ENCODE results near the gene PCDHGB5. TPM values are rescaled to one million over a fixed set of nuclear protein-coding genes. Genes with fewer than 3 reads are reported as not detected.

Gene PCDHGB5
- total RNA-seq, 2 experiments from 2014 or later, result 0.11 TPM; not detected in 1

DNA sequence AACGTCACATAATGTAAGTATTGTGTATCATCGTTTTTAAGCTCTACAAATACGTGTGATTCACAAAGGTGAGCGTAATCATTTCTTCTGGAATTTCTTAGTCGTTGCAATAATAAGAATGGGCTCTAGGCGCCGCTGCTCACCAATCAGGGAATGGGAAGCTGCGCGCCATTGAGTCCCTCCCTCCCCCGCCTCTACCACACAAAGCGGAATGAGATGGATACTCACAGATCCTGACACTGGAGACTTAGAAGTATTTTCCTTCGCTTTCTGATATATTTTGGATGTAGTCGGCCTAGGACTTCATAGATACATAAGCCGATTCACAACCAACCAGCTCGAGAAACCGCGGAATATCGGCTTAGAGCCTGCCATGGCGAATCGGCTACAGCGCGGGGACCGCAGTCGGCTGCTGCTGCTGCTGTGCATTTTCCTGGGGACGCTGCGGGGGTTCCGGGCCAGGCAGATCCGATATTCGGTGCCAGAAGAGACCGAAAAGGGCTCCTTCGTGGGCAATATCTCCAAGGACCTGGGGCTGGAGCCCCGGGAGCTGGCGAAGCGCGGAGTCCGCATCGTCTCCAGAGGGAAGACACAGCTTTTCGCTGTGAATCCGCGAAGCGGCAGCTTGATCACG is 23.2 kb downstream of the PCDHGB5 start, which contains the start of gene PCDHGA11:
Gene PCDHGA11, plus strand, starts transcription at position 197 of the 634 bp plus-strand sequence. Its CDS starts 177 bp downstream, at position 374.
- Mint-ChIP-seq H3K27me3 (peaks cover 72% of the 10 kb centered on the region), H3K36me3 (ENCODE audit: low read depth) (peaks cover 28% of the 10 kb centered on the region), H3K27ac (no peak within 1 kb of the TSS), H3K4me3 (peak within 1 kb of the TSS; percentile 74), H3K4me1 (ENCODE audit: low read depth) (peaks cover 8% of the 10 kb centered on the region), H3K9me3 (peaks cover 28% of the 10 kb centered on the region)
- ChIA-PET CTCF (interaction anchor here (0.6 to 6.5 kb wide), 41 partner anchors 8 to 234 kb away, joined by 3 to 71 read pairs (median 4); partner anchors contain the start of genes PCDHB9, PCDHGA1, PCDHGA10 and PCDHGA12), POLR2A (no interaction called here)
- TF ChIP-seq, protein P1, sequence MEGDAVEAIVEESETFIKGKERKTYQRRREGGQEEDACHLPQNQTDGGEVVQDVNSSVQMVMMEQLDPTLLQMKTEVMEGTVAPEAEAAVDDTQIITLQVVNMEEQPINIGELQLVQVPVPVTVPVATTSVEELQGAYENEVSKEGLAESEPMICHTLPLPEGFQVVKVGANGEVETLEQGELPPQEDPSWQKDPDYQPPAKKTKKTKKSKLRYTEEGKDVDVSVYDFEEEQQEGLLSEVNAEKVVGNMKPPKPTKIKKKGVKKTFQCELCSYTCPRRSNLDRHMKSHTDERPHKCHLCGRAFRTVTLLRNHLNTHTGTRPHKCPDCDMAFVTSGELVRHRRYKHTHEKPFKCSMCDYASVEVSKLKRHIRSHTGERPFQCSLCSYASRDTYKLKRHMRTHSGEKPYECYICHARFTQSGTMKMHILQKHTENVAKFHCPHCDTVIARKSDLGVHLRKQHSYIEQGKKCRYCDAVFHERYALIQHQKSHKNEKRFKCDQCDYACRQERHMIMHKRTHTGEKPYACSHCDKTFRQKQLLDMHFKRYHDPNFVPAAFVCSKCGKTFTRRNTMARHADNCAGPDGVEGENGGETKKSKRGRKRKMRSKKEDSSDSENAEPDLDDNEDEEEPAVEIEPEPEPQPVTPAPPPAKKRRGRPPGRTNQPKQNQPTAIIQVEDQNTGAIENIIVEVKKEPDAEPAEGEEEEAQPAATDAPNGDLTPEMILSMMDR (IDR thresholded peaks at IDR 0.05), result peak; percentile 76
- peak; percentile 69 for DNase-seq
- intact Hi-C loops (cut with micrococcal nuclease), result no loop called here
- peak; percentile 61 for ATAC-seq

DNA sequence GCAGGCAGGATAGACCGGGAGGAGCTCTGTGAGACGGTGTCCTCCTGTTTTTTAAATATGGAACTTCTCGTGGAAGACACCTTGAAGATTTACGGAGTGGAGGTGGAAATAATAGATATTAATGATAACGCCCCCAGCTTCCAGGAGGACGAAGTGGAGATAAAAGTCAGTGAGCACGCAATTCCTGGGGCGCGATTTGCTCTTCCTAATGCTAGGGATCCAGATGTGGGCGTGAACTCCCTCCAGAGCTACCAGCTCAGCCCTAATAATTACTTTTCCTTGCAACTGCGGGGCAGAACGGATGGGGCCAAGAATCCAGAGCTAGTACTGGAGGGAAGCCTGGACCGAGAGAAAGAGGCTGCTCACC is 23.7 kb downstream of the PCDHGB5 start:
- peaks cover 28% of the 10 kb centered on the region for H3K9me3 Mint-ChIP-seq
- H3K4me1 Mint-ChIP-seq (ENCODE audit: low read depth), result peaks cover 8% of the 10 kb centered on the region
- ChIA-PET CTCF (interaction anchor here (0.8 to 6.5 kb wide), 39 partner anchors 8 to 566 kb away, joined by 3 to 71 read pairs (median 4); partner anchors contain the start of genes PCDHA10, PCDHB9, PCDHGA1 and PCDHGA10), POLR2A (no interaction called here)
- TF ChIP-seq, protein P1 (IDR thresholded peaks at IDR 0.05), result no peak
- intact Hi-C loops (cut with micrococcal nuclease), result no loop called here
- ATAC-seq (no peak), DNase-seq (no peak)
- peaks cover 73% of the 10 kb centered on the region for H3K27me3 Mint-ChIP-seq
- peaks cover 28% of the 10 kb centered on the region for H3K36me3 Mint-ChIP-seq (ENCODE audit: low read depth)
- H3K4me3 Mint-ChIP-seq, result peak overlapping the region; percentile 74
- H3K27ac Mint-ChIP-seq, result no peak overlapping the region

DNA sequence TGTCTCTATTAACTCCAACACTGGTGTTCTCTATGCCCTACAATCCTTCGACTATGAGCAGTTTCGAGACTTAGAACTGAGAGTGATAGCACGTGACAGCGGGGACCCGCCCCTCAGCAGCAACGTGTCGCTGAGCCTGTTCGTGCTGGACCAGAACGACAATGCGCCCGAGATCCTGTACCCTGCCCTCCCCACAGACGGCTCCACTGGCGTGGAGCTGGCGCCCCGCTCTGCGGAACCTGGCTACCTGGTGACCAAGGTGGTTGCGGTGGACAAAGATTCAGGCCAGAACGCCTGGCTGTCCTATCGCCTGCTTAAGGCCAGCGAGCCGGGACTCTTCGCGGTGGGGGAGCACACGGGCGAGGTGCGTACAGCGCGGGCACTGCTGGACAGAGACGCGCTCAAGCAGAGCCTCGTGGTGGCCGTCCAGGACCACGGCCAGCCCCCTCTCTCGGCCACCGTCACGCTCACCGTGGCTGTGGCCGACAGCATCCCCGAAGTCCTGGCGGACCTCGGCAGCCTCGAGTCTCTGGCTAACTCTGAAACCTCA is 25.1 kb downstream of the PCDHGB5 start:
- ChIA-PET CTCF (interaction anchor here (0.7 to 2.7 kb wide), 2 partner anchors 91 to 135 kb away, joined by 3 to 19 read pairs; no protein-coding TSS in a partner anchor), POLR2A (interaction anchor here (0.5 kb wide), 1 partner anchor 69 kb away, joined by 3 read pairs; no protein-coding TSS in a partner anchor)
- Mint-ChIP-seq H3K27me3 (peaks cover 78% of the 10 kb centered on the region), H3K4me3 (no peak overlapping the region), H3K27ac (no peak overlapping the region), H3K36me3 (ENCODE audit: low read depth) (peaks cover 26% of the 10 kb centered on the region), H3K9me3 (peaks cover 28% of the 10 kb centered on the region), H3K4me1 (ENCODE audit: low read depth) (peaks cover 8% of the 10 kb centered on the region)
- TF ChIP-seq, protein P1 (IDR thresholded peaks at IDR 0.05), result no peak
- ATAC-seq (no peak), DNase-seq (no peak)
- intact Hi-C loops (cut with micrococcal nuclease), result no loop called here

DNA sequence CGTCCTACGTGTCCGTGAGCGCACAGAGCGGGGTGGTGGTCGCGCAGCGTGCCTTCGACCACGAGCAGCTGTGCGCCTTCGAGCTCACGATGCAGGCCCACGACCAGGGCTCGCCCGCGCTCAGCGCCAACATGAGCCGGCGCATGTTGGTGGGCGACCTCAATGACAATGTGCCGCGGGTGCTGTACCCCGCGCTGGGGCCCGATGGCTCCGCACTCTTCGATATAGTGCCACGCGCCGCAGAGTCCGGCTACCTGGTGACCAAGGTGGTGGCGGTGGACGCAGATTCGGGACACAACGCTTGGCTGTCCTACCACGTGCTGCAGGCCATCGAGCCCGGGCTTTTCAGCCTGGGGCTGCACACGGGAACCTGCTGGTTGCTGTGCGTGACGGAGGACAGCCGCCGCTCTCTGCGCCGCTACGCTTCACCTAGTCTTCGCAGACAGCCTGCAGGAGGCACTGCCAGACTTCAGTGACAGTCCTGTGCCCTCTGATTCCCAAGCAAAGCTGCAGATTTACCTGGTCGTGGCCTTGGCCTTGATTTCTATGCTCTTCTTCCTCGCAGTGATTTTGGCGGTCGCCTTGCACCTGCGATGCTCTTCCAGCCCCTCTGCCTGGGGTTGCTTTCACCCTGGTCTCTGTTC is 30.2 kb downstream of the PCDHGB5 start:
- TF ChIP-seq, protein P1 (IDR thresholded peaks at IDR 0.05), result no peak
- peaks cover 67% of the 10 kb centered on the region for H3K27me3 Mint-ChIP-seq
- H3K36me3 Mint-ChIP-seq (ENCODE audit: low read depth), result peaks cover 23% of the 10 kb centered on the region
- H3K4me1 Mint-ChIP-seq (ENCODE audit: low read depth), result peaks cover 5% of the 10 kb centered on the region
- ATAC-seq (no peak), DNase-seq (no peak)
- intact Hi-C loops (cut with micrococcal nuclease), result no loop called here
- no peak overlapping the region for H3K4me3 Mint-ChIP-seq
- peaks cover 21% of the 10 kb centered on the region for H3K9me3 Mint-ChIP-seq
- POLR2A ChIA-PET, result no interaction called here
- no peak overlapping the region for H3K27ac Mint-ChIP-seq
- CTCF ChIA-PET, result interaction anchor here (1.0 to 1.4 kb wide), 3 partner anchors 9 to 53 kb away, joined by 3 to 4 read pairs (median 3); partner anchors contain the start of gene PCDHGB7
